ENCODE results near the gene NABP1.
A peak's percentile ranks its signal among the peaks of the same experiment; 100 is the strongest.
"Not testable (repeated sequence)": the region's sequence is repeated elsewhere in the genome, so short reads cannot be mapped to it uniquely, and the experiment has no call there.

NABP1 gene

DNA sequence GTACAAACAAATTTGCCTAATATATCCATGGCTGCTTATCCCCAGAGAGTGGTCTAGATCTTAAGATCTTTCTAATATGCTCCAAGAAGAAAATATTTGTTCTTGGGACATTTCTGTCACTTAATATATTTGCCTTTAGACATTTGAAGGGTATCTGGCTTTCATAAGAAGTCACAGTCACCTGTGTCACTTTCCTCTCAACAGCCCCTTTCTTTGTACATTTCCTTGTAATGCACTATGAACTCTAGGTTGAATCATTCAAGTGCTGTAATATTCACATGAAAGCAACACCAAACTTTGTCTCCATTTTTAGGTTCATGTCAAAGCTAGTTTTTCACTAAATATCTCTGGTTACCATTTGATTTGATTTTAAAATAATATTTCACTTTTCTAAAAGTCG lies 41.4 kb upstream of the NABP1 start:
- H3K9me3 ChIP-seq (replicated peaks in 1 of 11), result no peaks in the 10 kb centered on the region
- no peaks in the 10 kb centered on the region for H3K36me3 ChIP-seq
- H3K27ac ChIP-seq, result peak overlapping the region in 2 of 11 experiments; percentile 73 to 74; a peak in 3 of 22 replicates
- no peak overlapping the region for H3K9ac ChIP-seq
- peaks cover 0 to 54% (median 4%) of the 10 kb centered on the region in 10 experiments; a peak in 8 of 20 replicates for H3K4me1 ChIP-seq
- no peaks in the 10 kb centered on the region for H4K20me1 ChIP-seq
- TF ChIP-seq Cebpa-rat (IDR thresholded peaks at IDR 0.05), result no peak
- H3K4me3 ChIP-seq, result no peak overlapping the region
- H3K27me3 ChIP-seq, result no peaks in the 10 kb centered on the region
- peak overlapping the region in 2 of 11 experiments; percentile 77 to 80; a peak in 4 of 22 replicates for H3K4me2 ChIP-seq

DNA sequence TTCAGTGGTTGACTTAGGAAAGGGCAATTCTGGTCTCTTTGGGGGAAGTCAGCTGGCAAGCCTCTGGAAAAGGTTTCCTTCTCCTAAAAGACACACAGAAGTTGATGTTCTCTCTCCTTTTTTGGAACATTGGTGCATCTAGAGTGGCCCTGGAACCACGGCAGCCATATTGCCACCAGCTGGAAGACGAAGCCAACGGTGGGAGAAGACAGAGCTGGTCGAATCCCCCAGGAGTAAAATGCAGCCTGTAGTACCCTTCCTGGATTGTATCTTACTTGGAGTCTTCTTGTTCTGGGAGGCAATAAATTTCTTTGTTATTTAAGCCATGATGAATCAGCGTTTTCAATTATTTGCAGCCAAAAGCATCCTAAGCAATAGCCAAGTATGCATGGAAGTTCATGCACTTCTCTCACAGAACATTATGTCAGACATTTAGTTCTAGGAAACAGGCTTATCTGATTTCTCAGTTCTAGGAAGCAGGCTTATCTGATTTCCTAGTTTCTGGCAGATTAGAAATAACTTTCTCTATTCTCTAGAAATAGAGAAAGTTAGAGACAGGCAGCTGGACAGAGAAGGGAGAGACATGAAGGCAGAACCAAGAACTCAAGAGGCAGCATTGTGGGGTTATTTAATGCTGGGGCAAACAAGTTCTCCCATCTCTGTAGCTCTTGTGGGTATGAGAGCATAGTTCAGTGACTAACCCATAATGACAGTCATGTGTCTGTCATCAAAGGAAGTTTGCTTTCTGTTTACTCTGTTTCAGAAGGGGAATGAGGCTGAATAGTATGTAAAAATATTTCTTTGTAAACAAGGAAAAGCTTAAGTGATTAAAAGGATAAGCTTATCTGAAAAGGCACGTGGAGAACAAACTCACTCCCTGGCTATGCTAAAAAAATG lies 40.5 kb upstream of the NABP1 start:
- H3K4me2 ChIP-seq, result peak overlapping the region in 5 of 11 experiments; percentile 7 to 80 (median 77); a peak in 9 of 22 replicates
- H3K4me1 ChIP-seq, result peaks cover 0 to 54% (median 4%) of the 10 kb centered on the region in 10 experiments; a peak in 8 of 20 replicates
- H3K27ac ChIP-seq, result peak overlapping the region in 6 of 11 experiments; percentile 11 to 74 (median 67); a peak in 10 of 22 replicates
- TF ChIP-seq Cebpa-rat (IDR thresholded peaks at IDR 0.05), result no peak
- H4K20me1 ChIP-seq, result no peaks in the 10 kb centered on the region
- no peaks in the 10 kb centered on the region for H3K27me3 ChIP-seq
- peak overlapping the region in 3 of 11 experiments; percentile 48 to 75 (median 62); a peak in 6 of 22 replicates for H3K9ac ChIP-seq
- no peaks in the 10 kb centered on the region for H3K36me3 ChIP-seq
- H3K9me3 ChIP-seq (replicated peaks in 1 of 11), result no peaks in the 10 kb centered on the region
- peak overlapping the region in 2 of 10 experiments; percentile 0 to 19; a peak in 1 of 20 replicates for H3K4me3 ChIP-seq

DNA sequence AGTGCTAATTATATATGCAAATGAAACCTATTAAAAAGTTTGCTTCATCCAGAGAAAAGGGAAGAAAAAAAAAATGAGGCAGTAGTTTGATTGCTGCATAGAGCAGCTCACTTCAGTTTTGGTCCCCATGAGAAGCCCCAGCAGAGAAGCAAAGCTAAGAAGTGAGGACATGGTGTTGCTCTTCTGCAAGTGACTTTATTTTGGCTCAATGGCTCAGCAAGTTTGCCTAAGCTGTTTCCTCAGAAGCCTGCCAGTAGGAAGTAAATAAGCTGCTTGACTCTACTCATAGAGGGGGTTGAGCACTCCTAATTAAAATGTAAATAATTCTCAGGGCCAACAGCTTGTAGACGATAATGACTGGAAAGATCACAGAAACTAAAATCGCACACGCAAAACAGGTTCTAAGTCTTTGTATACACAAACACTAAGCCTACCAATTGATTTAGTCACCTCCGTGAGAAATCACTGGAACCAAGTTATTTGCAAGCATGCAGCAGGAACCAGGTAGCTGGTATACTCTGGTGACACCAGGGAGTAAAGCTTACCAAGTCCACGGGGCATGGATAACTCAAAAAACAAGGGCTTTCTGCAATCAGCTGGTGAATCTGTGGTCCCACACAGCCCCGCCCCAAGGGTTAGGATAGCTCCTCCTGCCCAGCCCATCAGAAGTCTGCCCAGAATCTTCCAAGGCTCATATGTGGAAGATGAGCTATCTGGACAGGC lies 39.7 kb upstream of the NABP1 start:
- H3K9ac ChIP-seq, result peak overlapping the region in 3 of 11 experiments; percentile 48 to 75 (median 62); a peak in 6 of 22 replicates
- H3K4me1 ChIP-seq, result peaks cover 0 to 54% (median 4%) of the 10 kb centered on the region in 10 experiments; a peak in 8 of 20 replicates
- H3K4me2 ChIP-seq, result peak overlapping the region in 4 of 11 experiments; percentile 50 to 80 (median 78); a peak in 9 of 22 replicates
- no peaks in the 10 kb centered on the region for H3K9me3 ChIP-seq (replicated peaks in 1 of 11)
- H4K20me1 ChIP-seq, result no peaks in the 10 kb centered on the region
- no peak for TF ChIP-seq Cebpa-rat (IDR thresholded peaks at IDR 0.05)
- H3K27ac ChIP-seq, result peak overlapping the region in 6 of 11 experiments; percentile 11 to 74 (median 67); a peak in 10 of 22 replicates
- H3K4me3 ChIP-seq, result peak overlapping the region in 2 of 10 experiments; percentile 0 to 19; a peak in 1 of 20 replicates
- no peaks in the 10 kb centered on the region for H3K27me3 ChIP-seq
- no peaks in the 10 kb centered on the region for H3K36me3 ChIP-seq

DNA sequence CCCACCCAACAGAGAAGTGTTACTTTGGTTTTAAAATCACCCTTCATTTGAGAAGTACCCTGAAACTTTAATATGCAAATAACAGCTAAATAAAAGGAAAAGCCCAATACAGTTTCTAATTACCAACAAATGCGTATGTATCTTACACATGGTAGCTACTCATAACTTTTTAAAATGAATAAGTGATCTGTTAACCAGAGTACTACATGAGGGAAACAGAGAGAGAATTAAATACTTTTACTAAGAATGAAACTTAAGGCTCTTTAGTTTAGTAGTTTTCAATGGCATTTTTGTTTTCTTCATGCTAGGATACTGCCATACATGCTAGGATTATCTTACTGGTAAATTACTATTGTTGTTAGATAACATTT lies 39.1 kb upstream of the NABP1 start:
- no peaks in the 10 kb centered on the region for H3K27me3 ChIP-seq
- no peaks in the 10 kb centered on the region for H3K9me3 ChIP-seq (replicated peaks in 1 of 11)
- peak overlapping the region in 4 of 11 experiments; percentile 50 to 80 (median 78); a peak in 7 of 22 replicates for H3K4me2 ChIP-seq
- H3K4me1 ChIP-seq, result peaks cover 0 to 54% (median 4%) of the 10 kb centered on the region in 10 experiments; a peak in 8 of 20 replicates
- no peak overlapping the region for H3K4me3 ChIP-seq
- H4K20me1 ChIP-seq, result no peaks in the 10 kb centered on the region
- no peak for TF ChIP-seq Cebpa-rat (IDR thresholded peaks at IDR 0.05)
- no peak overlapping the region; a peak in 1 of 22 replicates for H3K9ac ChIP-seq
- peak overlapping the region in 4 of 11 experiments; percentile 62 to 74 (median 72); a peak in 7 of 22 replicates for H3K27ac ChIP-seq
- no peaks in the 10 kb centered on the region for H3K36me3 ChIP-seq

DNA sequence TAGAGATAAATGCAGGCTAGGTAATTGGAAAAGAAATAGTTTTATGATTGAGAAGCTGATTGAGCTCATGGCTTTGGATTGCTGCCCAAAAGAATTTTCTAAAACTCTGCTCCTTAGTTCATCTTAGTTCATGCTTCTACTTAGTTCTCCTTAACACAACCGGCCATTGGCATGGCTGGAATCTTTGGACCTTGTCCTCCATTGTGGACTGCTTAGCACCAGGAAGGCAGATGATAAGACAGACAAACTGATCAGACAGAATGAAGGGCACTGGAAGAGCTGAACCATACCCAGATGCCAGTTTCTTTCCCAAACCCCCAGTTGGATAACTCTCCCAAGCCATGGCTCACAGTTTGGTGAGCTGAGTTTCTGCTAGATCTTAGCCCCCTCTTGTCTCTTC lies 36.3 kb upstream of the NABP1 start:
- Histone ChIP-seq H3K27me3 (no peaks in the 10 kb centered on the region), H4K20me1 (no peaks in the 10 kb centered on the region), H3K27ac (no peak overlapping the region), H3K4me2 (no peak overlapping the region), H3K9me3 (replicated peaks in 1 of 11) (peaks cover 0 to 3% (median 0%) of the 10 kb centered on the region in 11 experiments; a peak in 1 of 22 replicates), H3K9ac (no peak overlapping the region), H3K4me3 (no peak overlapping the region), H3K36me3 (no peaks in the 10 kb centered on the region), H3K4me1 (peaks cover 0 to 49% (median 4%) of the 10 kb centered on the region in 10 experiments; a peak in 8 of 20 replicates)
- TF ChIP-seq Cebpa-rat (IDR thresholded peaks at IDR 0.05), result no peak

DNA sequence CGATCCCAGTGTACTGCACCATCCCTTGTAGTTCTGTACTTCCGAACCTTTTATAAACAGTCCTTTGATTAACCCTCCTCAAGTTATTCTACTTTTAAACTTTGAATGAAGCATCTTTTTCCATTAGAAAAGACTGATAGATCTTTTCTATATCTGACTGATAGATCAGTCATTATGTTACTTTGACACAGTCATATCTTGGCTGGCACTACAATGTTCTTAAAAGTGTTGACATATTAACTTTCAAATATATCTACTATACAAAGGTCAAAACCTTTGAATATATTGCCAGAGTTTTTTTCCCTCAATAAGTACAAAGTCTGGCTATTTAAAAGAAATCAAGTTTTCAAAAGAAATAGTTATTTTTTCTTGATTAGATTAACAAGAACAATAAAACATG lies 35.4 kb upstream of the NABP1 start:
- Histone ChIP-seq H3K27ac (no peak overlapping the region), H3K9me3 (replicated peaks in 1 of 11) (peaks cover 0 to 3% (median 0%) of the 10 kb centered on the region in 11 experiments; a peak in 1 of 22 replicates), H3K4me2 (no peak overlapping the region), H4K20me1 (no peaks in the 10 kb centered on the region), H3K4me3 (no peak overlapping the region), H3K27me3 (no peaks in the 10 kb centered on the region), H3K9ac (no peak overlapping the region), H3K4me1 (peaks cover 0 to 43% (median 4%) of the 10 kb centered on the region in 10 experiments; a peak in 8 of 20 replicates), H3K36me3 (no peaks in the 10 kb centered on the region)
- no peak for TF ChIP-seq Cebpa-rat (IDR thresholded peaks at IDR 0.05)

DNA sequence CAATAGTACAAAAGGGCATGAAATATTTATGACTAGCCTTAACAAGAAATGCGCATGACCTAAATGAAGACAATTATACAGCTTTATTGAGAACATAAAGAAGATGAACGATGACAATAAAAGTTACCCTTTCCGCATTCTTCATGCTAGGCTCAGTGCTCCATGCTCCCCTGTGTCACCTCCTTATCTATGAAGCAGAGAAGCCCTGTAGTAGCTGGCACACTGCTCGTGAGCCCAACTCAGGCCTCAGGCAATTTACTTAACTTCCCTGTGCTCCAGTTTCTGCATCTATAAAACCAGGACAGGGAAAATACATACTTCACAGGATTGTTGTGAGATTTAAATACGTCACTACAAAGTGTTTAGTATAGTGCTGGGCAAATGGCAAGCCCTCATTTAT lies 34.5 kb upstream of the NABP1 start:
- H3K36me3 ChIP-seq, result no peaks in the 10 kb centered on the region
- H3K9ac ChIP-seq, result no peak overlapping the region
- peaks cover 0 to 3% (median 0%) of the 10 kb centered on the region in 11 experiments; a peak in 1 of 22 replicates for H3K9me3 ChIP-seq (replicated peaks in 1 of 11)
- no peaks in the 10 kb centered on the region for H3K27me3 ChIP-seq
- no peaks in the 10 kb centered on the region for H4K20me1 ChIP-seq
- no peak for TF ChIP-seq Cebpa-rat (IDR thresholded peaks at IDR 0.05)
- no peak overlapping the region for H3K4me3 ChIP-seq
- peaks cover 0 to 34% (median under 1%) of the 10 kb centered on the region in 10 experiments; a peak in 8 of 20 replicates for H3K4me1 ChIP-seq
- H3K27ac ChIP-seq, result no peak overlapping the region
- no peak overlapping the region for H3K4me2 ChIP-seq

DNA sequence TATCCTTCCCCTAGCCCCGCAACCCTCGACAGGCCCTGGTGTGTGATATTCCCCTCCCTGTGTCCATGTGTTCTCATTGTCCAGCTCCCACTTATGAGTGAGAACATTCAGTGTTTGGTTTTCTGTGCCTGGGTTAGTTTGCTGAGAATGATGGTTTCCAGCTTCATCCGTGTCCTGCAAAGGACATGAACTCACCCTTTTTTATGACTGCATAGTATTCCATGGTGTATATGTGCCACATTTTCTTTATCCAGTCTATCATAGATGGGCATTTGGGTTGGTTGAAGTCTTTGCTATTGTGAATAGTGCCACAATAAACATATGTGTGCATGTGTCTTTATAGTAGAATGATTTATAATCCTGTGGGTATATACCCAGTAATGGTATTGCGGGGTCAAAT lies 33.3 kb upstream of the NABP1 start:
- H3K27ac ChIP-seq; H3K9me3 ChIP-seq (replicated peaks in 1 of 11): not testable (repeated sequence)
- H3K4me1 ChIP-seq, result peaks cover 0 to 22% (median 0%) of the 10 kb centered on the region in 10 experiments; a peak in 6 of 20 replicates

More for the DNA sequence above, 33.3 kb upstream of the NABP1 start:
- not testable (repeated sequence) for H3K4me2 ChIP-seq, H4K20me1 ChIP-seq, H3K4me3 ChIP-seq, H3K27me3 ChIP-seq, H3K36me3 ChIP-seq, H3K9ac ChIP-seq

Measured in BLaER1 treated with 17β-estradiol and CSF1 and Interleukin-3, amounts not matched to agents 10 nM and 100 nM (cell line).